ENCODE data around the gene ERO1A.

ERO1A gene

GRCh38 chr14:52692248-52692962, 3.0 kb downstream of the ERO1A start:
- no peak overlapping the region for H2AFZ ChIP-seq
- H3K4me1 ChIP-seq: no peaks in the 10 kb centered on the region
- no peak overlapping the region for H3K9ac ChIP-seq
- no peak overlapping the region for H3K27ac ChIP-seq
- no peaks in the 10 kb centered on the region for H3K27me3 ChIP-seq (ENCODE audit: control insufficient read depth, insufficient read depth, low read length)
- TF ChIP-seq CTCF (IDR thresholded peaks at IDR 0.05): no peak
- peaks cover 22% of the 10 kb centered on the region for H3K79me2 ChIP-seq
- no peaks in the 10 kb centered on the region for H3K9me3 ChIP-seq (ENCODE audit: control insufficient read depth, low read length)
- H3K4me3 ChIP-seq (ENCODE audit: low read depth, low read length): no peak overlapping the region
- H3K36me3 ChIP-seq (ENCODE audit: control insufficient read depth, insufficient read depth, low read length): no peaks in the 10 kb centered on the region
- no peak overlapping the region for H3K4me2 ChIP-seq (ENCODE audit: low read length)

DNA sequence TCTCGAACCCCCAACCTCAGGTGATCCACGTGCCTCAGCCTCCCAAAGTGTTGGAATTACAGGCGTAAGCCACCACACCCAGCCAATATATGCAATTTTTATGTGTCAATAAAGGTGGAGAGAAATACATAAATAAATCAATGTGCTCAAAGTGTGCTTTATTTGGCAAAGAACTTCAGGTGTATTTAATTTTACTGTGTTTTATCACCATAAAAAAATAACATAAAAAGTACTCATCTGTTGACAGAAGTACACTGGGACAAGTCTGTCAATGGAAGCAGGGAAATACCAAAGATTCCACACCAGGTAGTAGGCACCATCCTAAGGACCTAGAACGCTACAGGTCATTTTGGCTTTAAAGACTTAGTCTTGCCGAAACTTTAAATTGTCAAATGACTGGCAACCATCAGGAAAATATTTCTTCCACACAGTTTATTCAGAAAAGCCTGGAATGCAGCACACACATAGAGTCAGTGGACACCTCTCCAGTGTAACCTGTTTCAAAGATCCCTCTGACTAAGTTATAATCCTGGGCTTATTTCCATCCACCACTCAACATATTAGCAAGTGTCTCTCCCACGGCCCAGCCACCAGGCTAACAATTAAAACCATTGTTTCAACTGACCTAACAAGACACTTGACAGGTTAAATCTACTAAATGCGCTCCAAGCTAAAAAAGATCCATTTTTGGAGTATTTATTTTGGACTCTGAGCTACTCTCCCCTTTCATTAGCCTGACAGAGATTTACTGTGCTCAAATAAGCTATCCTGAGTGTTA, 4.2 kb downstream of the ERO1A start:
- no peak overlapping the region for H3K27ac ChIP-seq
- H3K79me2 ChIP-seq: peaks cover 33% of the 10 kb centered on the region
- no peaks in the 10 kb centered on the region for H3K4me1 ChIP-seq
- H2AFZ ChIP-seq: no peak overlapping the region
- H3K9me3 ChIP-seq (ENCODE audit: control insufficient read depth, low read length): no peaks in the 10 kb centered on the region
- no peak overlapping the region for H3K4me2 ChIP-seq (ENCODE audit: low read length)
- TF ChIP-seq CTCF (IDR thresholded peaks at IDR 0.05): no peak
- H3K4me3 ChIP-seq (ENCODE audit: low read depth, low read length): no peak overlapping the region
- no peaks in the 10 kb centered on the region for H3K36me3 ChIP-seq (ENCODE audit: control insufficient read depth, insufficient read depth, low read length)
- H3K9ac ChIP-seq: no peak overlapping the region
- no peaks in the 10 kb centered on the region for H3K27me3 ChIP-seq (ENCODE audit: control insufficient read depth, insufficient read depth, low read length)

GRCh38 chr14:52686176-52686575, 9.2 kb downstream of the ERO1A start:
- Histone ChIP-seq H3K4me2 (ENCODE audit: low read length) (no peak overlapping the region), H2AFZ (no peak overlapping the region), H3K4me3 (ENCODE audit: low read depth, low read length) (no peak overlapping the region), H3K9me3 (ENCODE audit: control insufficient read depth, low read length) (no peaks in the 10 kb centered on the region), H3K4me1 (no peaks in the 10 kb centered on the region), H3K27me3 (ENCODE audit: control insufficient read depth, insufficient read depth, low read length) (no peaks in the 10 kb centered on the region), H3K27ac (no peak overlapping the region), H3K79me2 (peaks cover 19% of the 10 kb centered on the region), H3K36me3 (ENCODE audit: control insufficient read depth, insufficient read depth, low read length) (no peaks in the 10 kb centered on the region), H3K9ac (no peak overlapping the region)
- no peak for TF ChIP-seq CTCF (IDR thresholded peaks at IDR 0.05)

DNA sequence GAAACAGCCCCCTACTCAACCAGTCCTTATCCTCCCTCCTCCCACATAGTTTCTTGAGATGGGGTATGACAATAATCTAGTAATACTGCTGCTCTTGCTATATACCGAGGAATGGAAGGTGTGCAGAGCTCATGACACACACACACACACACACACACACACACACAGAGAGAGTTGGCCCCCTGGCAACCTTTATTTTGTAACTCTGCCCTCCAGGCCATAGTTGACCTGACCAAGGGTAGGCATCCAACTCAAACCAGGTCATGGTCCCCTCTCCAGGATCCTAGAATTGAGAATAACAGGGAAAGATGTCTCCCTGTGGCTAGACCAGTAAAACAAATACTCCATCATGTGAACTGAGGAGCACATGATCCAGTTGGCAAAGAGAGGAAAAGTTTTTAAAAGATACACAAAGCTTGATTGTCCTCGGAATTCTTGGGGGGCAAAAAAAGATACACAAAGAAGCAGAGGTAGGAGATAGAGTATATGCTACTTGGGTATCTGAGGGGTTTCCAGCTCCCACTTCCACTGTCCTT, 11.3 kb downstream of the ERO1A start:
- no peaks in the 10 kb centered on the region for H3K27me3 ChIP-seq (ENCODE audit: control insufficient read depth, insufficient read depth, low read length)
- H3K4me1 ChIP-seq: no peaks in the 10 kb centered on the region
- H3K4me3 ChIP-seq (ENCODE audit: low read depth, low read length): no peak overlapping the region
- H3K36me3 ChIP-seq (ENCODE audit: control insufficient read depth, insufficient read depth, low read length): no peaks in the 10 kb centered on the region
- TF ChIP-seq CTCF (IDR thresholded peaks at IDR 0.05): no peak
- no peak overlapping the region for H3K27ac ChIP-seq
- no peak overlapping the region for H3K4me2 ChIP-seq (ENCODE audit: low read length)
- peaks cover 13% of the 10 kb centered on the region for H3K79me2 ChIP-seq
- no peak overlapping the region for H3K9ac ChIP-seq
- no peak overlapping the region for H2AFZ ChIP-seq
- H3K9me3 ChIP-seq (ENCODE audit: control insufficient read depth, low read length): no peaks in the 10 kb centered on the region
